ENCODE measurements around the gene IL10RA. TPM values are rescaled to one million over a fixed set of nuclear protein-coding genes. Genes with fewer than 3 reads are reported as not detected.

Gene IL10RA
- polyA plus RNA-seq, 1 donor, result 6.3 TPM

DNA sequence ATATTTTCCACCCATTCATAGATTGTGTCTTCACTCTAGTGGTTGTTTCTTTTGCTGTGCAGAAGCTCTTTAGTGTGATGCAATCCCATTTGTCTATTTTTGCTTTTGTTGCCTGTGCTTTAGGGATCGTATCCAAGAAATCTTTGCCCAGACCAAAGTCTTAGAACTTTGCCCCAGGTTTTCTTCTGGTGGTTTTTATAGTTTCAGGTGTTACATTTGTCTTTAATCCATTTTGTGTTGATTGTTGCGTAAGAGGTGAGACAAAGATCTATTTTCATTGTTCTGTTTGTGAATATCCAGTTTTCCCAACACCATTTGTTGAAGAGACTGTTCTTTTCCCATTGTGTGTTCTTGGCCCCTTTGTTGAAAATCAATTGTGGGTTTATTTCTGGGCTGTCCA is 6.4 kb downstream of the IL10RA start:
- no peak for DNase-seq

DNA sequence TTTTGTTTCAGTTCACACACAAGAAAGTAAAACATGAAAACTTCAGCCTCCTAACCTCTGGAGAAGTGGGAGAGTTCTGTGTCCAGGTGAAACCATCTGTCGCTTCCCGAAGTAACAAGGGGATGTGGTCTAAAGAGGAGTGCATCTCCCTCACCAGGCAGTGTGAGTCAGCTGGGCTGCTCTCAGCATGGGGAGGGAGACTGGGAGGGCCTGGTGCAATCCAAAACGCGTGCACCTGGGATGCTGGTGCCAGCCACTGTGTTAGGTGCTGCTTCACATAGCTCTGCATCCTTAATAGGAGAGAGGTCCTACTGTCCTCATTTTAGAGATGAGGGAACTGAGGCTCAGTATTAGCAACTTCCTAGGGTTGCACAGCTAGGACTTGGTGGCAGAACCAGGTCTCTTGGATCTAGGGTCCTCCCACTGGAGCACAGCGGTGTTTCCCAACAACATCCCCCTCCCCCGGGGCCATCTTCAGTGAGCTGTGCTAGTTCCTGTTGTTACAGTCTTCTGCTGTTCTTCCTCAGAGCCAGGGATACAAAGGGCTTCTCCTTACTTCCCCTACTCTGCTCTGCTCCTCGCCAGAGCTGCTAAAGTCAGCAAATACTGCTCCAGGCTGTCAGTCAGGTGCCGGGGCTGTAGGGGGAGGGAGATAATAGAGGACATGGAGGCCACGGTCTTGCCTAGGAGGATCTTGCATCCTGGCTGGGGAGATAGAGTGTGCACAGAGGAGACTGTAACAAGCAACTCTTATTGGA is 8.0 kb downstream of the IL10RA start:
- DNase-seq, result no peak

GRCh38 chr11:117995472-117995871 is 9.3 kb downstream of the IL10RA start:
- no peak for DNase-seq

- no peak for DNase-seq
These were observed 9.9 kb downstream of the IL10RA start for GRCh38 chr11:117996058-117996457.

DNA sequence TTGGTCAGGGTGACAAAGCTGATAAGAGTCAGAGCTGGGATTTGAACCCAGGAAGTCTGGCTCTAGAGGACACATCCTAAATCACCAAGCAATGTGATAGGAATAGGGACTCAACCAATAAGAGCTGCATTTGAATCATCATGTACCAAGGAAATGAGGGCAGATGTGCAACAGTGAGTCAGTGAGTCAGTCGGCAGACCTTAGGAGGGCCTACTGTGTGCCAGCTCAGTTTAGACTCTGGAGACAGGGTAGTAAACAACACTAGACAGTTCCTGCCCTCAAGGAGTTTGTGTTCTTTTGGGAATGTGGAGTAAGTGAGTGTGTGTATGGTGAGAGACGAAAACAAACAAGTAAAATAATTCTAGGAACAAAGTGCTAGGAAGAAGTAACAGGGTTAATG is 11.2 kb downstream of the IL10RA start:
- no peak for DNase-seq

DNA sequence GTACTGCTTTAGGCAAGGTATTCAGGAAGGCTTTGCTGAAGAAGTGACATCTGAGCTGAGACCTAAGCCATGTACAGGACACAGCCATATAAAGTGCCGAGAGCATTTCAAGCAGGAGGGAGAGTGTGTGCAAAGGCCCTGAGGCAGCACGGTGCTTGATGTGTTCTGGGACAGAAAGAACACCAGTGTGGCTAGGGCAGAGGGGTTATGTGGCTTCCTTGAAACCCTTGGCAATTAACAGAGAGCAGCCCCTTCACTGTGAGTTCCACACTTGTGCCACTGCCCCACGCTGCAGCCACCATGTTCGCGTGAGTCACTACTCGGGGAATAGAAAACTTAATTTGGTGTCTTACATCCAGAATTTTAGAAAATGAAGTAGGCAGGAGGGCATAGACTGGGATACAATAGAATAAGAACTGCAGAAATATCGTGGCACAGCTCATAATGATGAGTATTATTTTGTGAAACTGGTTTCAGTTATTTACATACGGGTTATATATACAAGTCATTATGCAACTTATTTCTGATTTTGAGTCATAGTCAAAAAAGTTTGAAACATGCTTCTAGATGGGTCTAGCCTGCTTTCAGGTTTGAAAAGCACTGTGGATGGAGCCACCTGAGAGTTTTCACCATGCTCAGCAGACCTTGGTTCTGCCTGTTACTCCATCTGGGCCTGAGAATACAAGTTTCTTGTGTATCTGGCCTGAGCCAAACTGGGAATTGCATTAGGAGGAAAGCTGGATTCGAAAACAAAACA is 11.8 kb downstream of the IL10RA start:
- no peak for DNase-seq

DNA sequence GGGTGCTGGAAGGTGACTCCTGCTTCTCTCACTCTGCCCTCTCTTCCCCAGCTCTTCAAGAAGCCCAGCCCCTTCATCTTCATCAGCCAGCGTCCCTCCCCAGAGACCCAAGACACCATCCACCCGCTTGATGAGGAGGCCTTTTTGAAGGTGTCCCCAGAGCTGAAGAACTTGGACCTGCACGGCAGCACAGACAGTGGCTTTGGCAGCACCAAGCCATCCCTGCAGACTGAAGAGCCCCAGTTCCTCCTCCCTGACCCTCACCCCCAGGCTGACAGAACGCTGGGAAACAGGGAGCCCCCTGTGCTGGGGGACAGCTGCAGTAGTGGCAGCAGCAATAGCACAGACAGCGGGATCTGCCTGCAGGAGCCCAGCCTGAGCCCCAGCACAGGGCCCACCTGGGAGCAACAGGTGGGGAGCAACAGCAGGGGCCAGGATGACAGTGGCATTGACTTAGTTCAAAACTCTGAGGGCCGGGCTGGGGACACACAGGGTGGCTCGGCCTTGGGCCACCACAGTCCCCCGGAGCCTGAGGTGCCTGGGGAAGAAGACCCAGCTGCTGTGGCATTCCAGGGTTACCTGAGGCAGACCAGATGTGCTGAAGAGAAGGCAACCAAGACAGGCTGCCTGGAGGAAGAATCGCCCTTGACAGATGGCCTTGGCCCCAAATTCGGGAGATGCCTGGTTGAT is 12.6 kb downstream of the IL10RA start:
- DNase-seq, result no peak

DNA sequence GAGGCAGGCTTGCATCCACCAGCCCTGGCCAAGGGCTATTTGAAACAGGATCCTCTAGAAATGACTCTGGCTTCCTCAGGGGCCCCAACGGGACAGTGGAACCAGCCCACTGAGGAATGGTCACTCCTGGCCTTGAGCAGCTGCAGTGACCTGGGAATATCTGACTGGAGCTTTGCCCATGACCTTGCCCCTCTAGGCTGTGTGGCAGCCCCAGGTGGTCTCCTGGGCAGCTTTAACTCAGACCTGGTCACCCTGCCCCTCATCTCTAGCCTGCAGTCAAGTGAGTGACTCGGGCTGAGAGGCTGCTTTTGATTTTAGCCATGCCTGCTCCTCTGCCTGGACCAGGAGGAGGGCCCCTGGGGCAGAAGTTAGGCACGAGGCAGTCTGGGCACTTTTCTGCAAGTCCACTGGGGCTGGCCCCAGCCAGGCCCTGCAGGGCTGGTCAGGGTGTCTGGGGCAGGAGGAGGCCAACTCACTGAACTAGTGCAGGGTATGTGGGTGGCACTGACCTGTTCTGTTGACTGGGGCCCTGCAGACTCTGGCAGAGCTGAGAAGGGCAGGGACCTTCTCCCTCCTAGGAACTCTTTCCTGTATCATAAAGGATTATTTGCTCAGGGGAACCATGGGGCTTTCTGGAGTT is 13.3 kb downstream of the IL10RA start:
- no peak for DNase-seq

DNA sequence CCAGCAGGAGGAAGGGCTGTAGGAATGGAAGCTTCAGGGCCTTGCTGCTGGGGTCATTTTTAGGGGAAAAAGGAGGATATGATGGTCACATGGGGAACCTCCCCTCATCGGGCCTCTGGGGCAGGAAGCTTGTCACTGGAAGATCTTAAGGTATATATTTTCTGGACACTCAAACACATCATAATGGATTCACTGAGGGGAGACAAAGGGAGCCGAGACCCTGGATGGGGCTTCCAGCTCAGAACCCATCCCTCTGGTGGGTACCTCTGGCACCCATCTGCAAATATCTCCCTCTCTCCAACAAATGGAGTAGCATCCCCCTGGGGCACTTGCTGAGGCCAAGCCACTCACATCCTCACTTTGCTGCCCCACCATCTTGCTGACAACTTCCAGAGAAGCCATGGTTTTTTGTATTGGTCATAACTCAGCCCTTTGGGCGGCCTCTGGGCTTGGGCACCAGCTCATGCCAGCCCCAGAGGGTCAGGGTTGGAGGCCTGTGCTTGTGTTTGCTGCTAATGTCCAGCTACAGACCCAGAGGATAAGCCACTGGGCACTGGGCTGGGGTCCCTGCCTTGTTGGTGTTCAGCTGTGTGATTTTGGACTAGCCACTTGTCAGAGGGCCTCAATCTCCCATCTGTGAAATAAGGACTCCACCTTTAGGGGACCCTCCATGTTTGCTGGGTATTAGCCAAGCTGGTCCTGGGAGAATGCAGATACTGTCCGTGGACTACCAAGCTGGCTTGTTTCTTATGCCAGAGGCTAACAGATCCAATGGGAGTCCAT is 14.1 kb downstream of the IL10RA start:
- DNase-seq, result no peak

DNA sequence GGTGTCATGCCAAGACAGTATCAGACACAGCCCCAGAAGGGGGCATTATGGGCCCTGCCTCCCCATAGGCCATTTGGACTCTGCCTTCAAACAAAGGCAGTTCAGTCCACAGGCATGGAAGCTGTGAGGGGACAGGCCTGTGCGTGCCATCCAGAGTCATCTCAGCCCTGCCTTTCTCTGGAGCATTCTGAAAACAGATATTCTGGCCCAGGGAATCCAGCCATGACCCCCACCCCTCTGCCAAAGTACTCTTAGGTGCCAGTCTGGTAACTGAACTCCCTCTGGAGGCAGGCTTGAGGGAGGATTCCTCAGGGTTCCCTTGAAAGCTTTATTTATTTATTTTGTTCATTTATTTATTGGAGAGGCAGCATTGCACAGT is 14.6 kb downstream of the IL10RA start:
- DNase-seq, result no peak

DNA sequence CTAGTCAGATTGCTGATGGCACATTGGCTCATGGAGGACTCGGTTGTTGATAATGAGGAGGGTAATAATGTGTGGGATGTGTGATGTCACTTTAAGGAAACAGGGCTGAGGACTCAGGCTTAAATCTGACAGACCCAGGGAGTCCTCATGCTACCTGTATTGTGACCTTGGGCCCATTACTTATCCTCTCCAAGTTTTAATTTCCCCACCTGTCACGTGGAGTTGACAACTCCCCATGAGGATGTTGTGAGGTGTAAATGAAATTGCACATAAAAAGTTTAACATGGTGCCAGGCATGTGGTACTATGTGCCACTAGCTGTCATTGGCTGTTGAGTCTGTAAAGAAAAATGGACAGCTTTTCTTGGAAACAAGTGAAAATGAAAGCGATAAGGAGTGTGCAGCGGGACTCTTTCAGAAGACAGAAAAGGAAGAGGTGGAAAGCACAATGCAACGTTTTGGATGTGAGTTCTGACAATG is 15.3 kb downstream of the IL10RA start:
- no peak for DNase-seq

DNA sequence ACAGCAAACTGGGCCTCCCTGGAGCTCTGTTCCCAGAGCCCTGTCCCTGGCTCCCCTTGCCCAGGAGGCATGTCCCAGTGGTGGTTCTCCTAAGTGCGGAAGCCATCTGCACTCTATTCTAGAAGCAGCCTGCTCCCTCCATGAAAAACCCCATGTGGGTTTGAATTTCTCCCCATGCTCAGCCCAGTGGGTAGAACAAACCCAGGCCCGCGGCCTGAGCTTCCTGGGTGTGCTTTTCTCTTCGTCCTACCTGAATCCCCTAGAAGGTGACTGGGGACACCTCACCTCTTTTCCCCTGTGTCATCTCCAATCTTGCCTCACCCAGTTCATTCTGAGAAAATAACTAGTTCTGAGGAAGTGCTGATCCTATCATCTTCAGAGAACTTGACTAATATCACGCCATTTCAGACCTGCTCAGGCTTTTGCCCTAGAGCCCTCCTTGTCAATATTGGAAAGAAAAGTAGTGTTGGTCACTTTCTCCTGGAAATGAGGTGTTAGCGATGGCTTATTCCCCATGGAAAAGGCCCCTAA is 15.9 kb downstream of the IL10RA start:
- DNase-seq, result no peak

- DNase-seq, result peak; percentile 57
These were observed 16.6 kb downstream of the IL10RA start for GRCh38 chr11:118002541-118003423.

DNA sequence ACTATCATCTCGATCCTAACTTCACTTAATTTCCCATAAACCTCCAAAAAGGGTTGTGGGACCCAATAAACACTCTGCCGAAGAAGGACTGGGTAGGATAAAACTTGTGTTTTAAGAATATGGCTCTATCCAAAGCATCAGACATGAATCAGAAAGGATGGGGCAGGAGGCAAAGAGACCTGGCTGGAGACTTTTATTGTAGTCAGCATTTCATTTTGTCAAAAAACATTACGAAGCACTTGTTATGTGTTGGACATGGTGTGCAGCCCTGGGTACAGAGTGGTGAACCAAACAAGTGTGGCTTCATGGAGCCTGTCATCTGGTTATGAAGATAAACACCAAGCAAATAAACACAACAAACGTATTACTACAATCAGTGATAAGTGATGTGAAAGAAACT is 17.3 kb downstream of the IL10RA start:
- DNase-seq, result no peak

DNA sequence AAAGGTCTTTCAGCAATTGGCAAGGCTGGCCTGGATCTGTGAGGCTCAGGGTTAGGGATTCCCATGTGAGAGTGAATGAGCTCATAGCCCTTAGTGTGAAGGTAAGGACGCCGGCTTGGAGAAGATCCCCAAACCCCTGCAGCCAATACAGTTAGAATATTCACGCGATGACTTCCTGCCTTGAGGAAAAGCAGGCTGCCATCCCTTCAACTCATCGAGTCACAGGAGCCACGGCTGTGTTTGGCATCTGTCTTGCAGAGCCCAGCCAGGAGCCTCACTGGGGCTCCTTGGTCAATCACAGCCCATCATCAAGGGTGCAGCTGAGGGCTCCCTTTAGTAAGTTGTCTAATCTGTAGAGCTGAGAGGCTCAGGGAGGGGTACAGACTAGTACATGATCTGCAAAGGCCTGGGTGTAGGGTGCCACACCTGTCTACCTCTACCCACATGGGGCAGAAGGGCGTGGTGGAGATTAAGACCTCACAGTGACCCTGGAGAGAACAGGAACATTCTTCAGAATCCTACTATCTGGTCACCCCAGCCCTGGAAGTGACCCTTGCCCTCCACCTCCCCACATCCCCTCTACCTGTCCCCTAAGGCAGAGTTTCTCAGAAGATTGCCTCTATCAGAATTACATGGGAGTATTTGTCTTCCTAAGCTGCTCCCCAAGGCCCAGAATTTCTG is 18.5 kb downstream of the IL10RA start:
- no peak for DNase-seq

DNA sequence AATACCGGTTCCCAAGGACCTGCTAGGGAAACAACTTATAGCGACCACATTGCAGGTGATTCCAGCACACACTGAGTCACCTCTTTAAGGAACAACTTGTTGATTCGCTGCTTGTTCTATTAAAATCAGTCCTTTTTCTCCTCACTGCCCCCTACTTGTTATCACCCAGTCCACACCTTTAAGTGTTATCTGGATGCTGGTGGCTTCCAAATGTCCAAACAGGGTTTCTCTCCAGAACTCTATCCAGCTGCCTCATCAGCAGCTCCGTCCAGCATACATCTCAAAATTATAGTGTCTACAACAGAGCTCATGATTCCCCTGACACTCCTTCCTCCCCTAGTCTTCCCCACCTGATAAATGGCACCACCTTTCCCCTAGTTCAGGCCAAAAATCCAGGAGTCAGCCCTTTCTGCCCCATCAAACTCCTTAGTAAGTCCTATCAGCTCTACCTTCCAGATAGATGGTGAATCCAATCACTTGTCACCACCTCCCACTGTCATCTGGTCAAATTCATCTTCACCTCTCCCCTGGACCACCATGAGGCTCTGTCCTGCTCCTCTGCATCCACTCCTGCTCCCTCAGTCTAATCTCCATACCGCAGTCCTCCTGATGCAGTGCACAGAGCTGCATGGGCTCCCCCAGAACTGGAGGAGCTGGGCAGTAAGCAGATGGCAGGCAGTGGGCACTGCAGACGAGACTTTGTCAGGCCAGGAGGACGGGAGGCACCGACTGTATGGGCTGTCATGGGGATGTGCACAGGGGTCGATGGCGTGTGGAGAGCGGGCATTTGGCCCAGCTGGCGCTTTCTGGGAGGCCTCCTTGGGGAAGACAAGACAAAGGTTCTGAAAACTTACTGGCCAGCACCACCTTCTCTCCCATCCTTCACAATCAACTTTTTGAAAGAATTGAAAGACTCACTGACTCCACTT is 19.3 kb downstream of the IL10RA start:
- no peak for DNase-seq

DNA sequence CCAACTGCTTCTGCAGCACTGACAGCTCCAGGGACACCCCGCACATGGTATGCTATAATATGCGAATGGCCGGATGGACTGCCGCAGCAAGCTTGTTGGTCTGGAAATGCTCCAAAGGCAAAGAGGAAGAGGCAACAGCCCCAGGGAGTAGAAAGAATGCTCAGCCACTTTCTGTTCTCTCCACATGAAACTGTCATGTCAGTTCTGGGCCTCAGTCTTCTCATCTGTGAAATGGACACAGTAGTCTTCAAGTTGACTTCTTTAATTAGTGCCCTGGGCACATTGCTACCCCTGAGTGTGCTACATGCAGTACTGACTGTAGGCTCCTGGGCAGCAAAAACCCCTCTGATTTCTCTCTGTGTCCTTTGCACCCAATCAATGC is 19.9 kb downstream of the IL10RA start:
- no peak for DNase-seq

DNA sequence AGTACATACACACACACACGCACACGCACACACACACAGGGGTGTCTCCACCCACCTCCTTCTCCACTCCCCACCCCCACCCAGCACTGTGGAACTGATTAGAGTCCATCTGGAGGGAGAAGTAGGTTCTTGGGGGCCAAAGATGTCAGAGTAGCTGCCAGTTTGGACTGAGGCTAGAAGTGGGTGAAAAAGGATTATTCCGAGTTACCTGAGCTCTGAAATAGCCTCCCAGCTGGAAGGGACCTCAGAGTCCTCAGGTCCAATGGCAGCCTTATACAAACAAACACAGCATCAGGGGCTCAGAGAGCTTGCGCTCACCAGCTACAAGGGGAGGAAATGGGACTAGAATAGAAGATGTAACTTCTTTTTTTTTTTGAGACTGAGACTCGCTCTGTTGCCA is 20.8 kb downstream of the IL10RA start:
- DNase-seq, result no peak

Measured in hindlimb muscle (tissue), 1 donor.